Transverse colon (tissue), 4 donors: ENCODE measurements around the gene TARP.
"Not testable (repeated sequence)": the region's sequence is repeated elsewhere in the genome, so short reads cannot be mapped to it uniquely, and the experiment has no call there.

Experiments
- DNase-seq: peaks from one replicate; pipeline ENCODE4 v3.0.0-alpha.2; 2019
- H3K27ac ChIP-seq, 4 donors: fragments of 200-600 bp; sonication (generic); 2 replicates each; pipeline ENCODE4 v1.5.1; 2016 to 2018; ENCODE audit warnings: inconsistent platforms in 4 of 4
- H3K27me3 ChIP-seq: fragments of 200-600 bp; sonication (generic); 2 replicates; pipeline ENCODE4 v1.5.1; 2017; ENCODE audit warnings: inconsistent platforms
- H3K36me3 ChIP-seq, 4 donors: fragments of 200-600 bp; sonication (generic); 2 replicates each; pipeline ENCODE4 v1.5.1; 2017 to 2019; ENCODE audit warnings: inconsistent platforms in 4 of 4
- H3K4me1 ChIP-seq, 4 donors: fragments of 200-600 bp; sonication (generic); 2 replicates each; pipeline ENCODE4 v1.5.1; 2017 to 2020; ENCODE audit warnings: inconsistent platforms in 4 of 4
- H3K4me3 ChIP-seq, 4 donors: fragments of 200-600 bp; sonication (generic); 1 replicate in 1 of 4; 2 replicates in 3 of 4; pipeline versions ENCODE4 v1.5.1 to v1.6.1; 2017 to 2019; ENCODE audit warnings: inconsistent platforms in 4 of 4
- H3K9me3 ChIP-seq, 2 donors: fragments of 200-600 bp; sonication (generic); 2 replicates each; pipeline ENCODE4 v1.5.1; 2017 to 2019; ENCODE audit warnings: inconsistent platforms in 2 of 2
- CTCF ChIP-seq, 5 experiments: fragments of 200-600 bp in 3 of 5; fragments of 450-650 bp in 2 of 5; sonication (generic) in 3 of 5; IDR thresholded peaks; 1 replicate in 2 of 5; 2 replicates in 3 of 5; pipeline ENCODE4 v1.5.1; 2016 to 2017; ENCODE audit warnings: antibody characterized with exemption in 5 of 5, inconsistent platforms in 3 of 5, mild to moderate bottlenecking in 2 of 5, moderate library complexity in 1 of 5
- EP300 ChIP-seq: sonication (generic); formaldehyde crosslinking; IDR thresholded peaks from one replicate; pipeline ENCODE4 v1.6.1; 2017; ENCODE audit warnings: antibody characterized with exemption, low read depth
- POLR2A ChIP-seq: fragments of 450-650 bp; IDR thresholded peaks from one replicate; pipeline ENCODE4 v1.6.1; 2016; ENCODE audit warnings: antibody characterized with exemption, mild to moderate bottlenecking, moderate library complexity
- POLR2AphosphoS5 ChIP-seq, 3 donors: sonication (generic); formaldehyde crosslinking; IDR thresholded peaks; one replicate each; pipeline ENCODE4 v1.6.1; 2016; ENCODE audit warnings: antibody characterized with exemption in 3 of 3
- WGBS, 2 donors: methylation state at CpG; one replicate each; pipeline ENCODE4 v1.1.5; 2018; ENCODE audit warnings: low coverage in 1 of 2; 5-methylcytosine and 5-hydroxymethylcytosine counted together
- in situ Hi-C, 4 donors: fragments of 200-750 bp; cut with MboI; loops; one replicate each; pipeline versions ENCODE4 v1.15.0 to v1.15.1; 2017; ENCODE audit warnings: low sequenced_read_pairs in 3 of 4, low pct_ligation_motif_present in 1 of 4, low pct_unique_long_range_greater_than_20kb in 1 of 4
- intact Hi-C: fragments of 100-400 bp; cut with DNase I; formaldehyde crosslinking; loops from one replicate; pipeline ENCODE4 v1.15.1; 2023; ENCODE audit warnings: low total_unique reads

The TARP gene

GRCh38 chr7:38274486-38274885 lies 1.1 kb upstream of the TARP start:
- in situ Hi-C loops, result no loop called here
- no peak for TF ChIP-seq CTCF (IDR thresholded peaks at IDR 0.05)
- TF ChIP-seq POLR2AphosphoS5 (IDR thresholded peaks at IDR 0.05), result no peak
- TF ChIP-seq EP300, result no peak
- no peak for TF ChIP-seq POLR2A
- WGBS, 2 donors, result 83 to 85% methylated on average over 4 of the region's 4 CpGs

GRCh38 chr7:38270405-38270804 lies 3.0 kb downstream of the TARP start:
- intact Hi-C loops, H3K27ac ChIP-seq, H3K4me3 ChIP-seq, H3K27me3 ChIP-seq, in situ Hi-C loops, H3K36me3 ChIP-seq, H3K9me3 ChIP-seq, H3K4me1 ChIP-seq, DNase-seq: not testable (repeated sequence)
- WGBS, 2 donors, result 81 to 100% methylated on average over 1 of the region's 2 CpGs

More at GRCh38 chr7:38274486-38274885, 1.1 kb upstream of the TARP start:
- Histone ChIP-seq H3K9me3 (no peaks in the 10 kb centered on the region), H3K27me3 (no peaks in the 10 kb centered on the region), H3K4me3 (no peak overlapping the region), H3K36me3 (no peaks in the 10 kb centered on the region), H3K27ac (no peak overlapping the region), H3K4me1 (no peaks in the 10 kb centered on the region)
- no peak for DNase-seq
- intact Hi-C loops, result no loop called here

GRCh38 chr7:38269704-38270346 lies 3.6 kb downstream of the TARP start:
- in situ Hi-C loops, DNase-seq, H3K9me3 ChIP-seq, H3K27ac ChIP-seq, H3K4me3 ChIP-seq, H3K27me3 ChIP-seq, H3K4me1 ChIP-seq, intact Hi-C loops, H3K36me3 ChIP-seq: not testable (repeated sequence)
- WGBS, 2 donors, result 62% methylated on average over 4 of the region's 4 CpGs; no CpG with 5 or more reads in 1 of the 2 donors

- H3K9me3 ChIP-seq, H3K27me3 ChIP-seq, H3K4me1 ChIP-seq, in situ Hi-C loops, intact Hi-C loops, H3K4me3 ChIP-seq, H3K27ac ChIP-seq, DNase-seq, H3K36me3 ChIP-seq: not testable (repeated sequence)
- 66 to 71% methylated on average over 3 of the region's 3 CpGs for WGBS, 2 donors
Observed at GRCh38 chr7:38265958-38266357, 7.5 kb downstream of the TARP start.

- in situ Hi-C loops, H3K36me3 ChIP-seq: not testable (repeated sequence)
Observed at GRCh38 chr7:38264602-38265001, 8.8 kb downstream of the TARP start.

GRCh38 chr7:38263274-38263673 lies 10.2 kb downstream of the TARP start:
- DNase-seq, in situ Hi-C loops, H3K4me3 ChIP-seq, H3K4me1 ChIP-seq, H3K27ac ChIP-seq, H3K9me3 ChIP-seq, H3K27me3 ChIP-seq, H3K36me3 ChIP-seq, intact Hi-C loops: not testable (repeated sequence)
- WGBS, 2 donors, result 20 to 36% methylated on average over 1 of the region's 1 CpG

More at GRCh38 chr7:38264602-38265001, 8.8 kb downstream of the TARP start:
- H3K4me3 ChIP-seq, intact Hi-C loops, DNase-seq, H3K27ac ChIP-seq, H3K9me3 ChIP-seq, H3K27me3 ChIP-seq, H3K4me1 ChIP-seq: not testable (repeated sequence)
- WGBS, 2 donors, result 0 to 45% methylated on average over 1 of the region's 1 CpG

GRCh38 chr7:38262545-38262944 lies 10.9 kb downstream of the TARP start:
- Histone ChIP-seq H3K4me3 (no peak overlapping the region), H3K36me3 (no peaks in the 10 kb centered on the region), H3K9me3 (no peaks in the 10 kb centered on the region), H3K4me1 (no peaks in the 10 kb centered on the region), H3K27ac (no peak overlapping the region), H3K27me3 (no peaks in the 10 kb centered on the region)
- DNase-seq, result no peak
- intact Hi-C loops (no loop called here), in situ Hi-C loops (no loop called here)
- 65 to 79% methylated on average over 4 to 5 of the region's 5 CpGs for WGBS, 2 donors
- TF ChIP-seq POLR2AphosphoS5 (IDR thresholded peaks at IDR 0.05), result no peak

- H3K36me3 ChIP-seq, in situ Hi-C loops, H3K9me3 ChIP-seq, H3K27me3 ChIP-seq, H3K4me1 ChIP-seq, H3K4me3 ChIP-seq, H3K27ac ChIP-seq, DNase-seq, intact Hi-C loops: not testable (repeated sequence)
- 68 to 72% methylated on average over 2 of the region's 2 CpGs for WGBS, 2 donors
Observed at GRCh38 chr7:38262026-38262425, 11.4 kb downstream of the TARP start.

GRCh38 chr7:38261601-38262000 lies 11.8 kb downstream of the TARP start:
- intact Hi-C loops, H3K27me3 ChIP-seq, H3K4me3 ChIP-seq, H3K36me3 ChIP-seq, H3K9me3 ChIP-seq, DNase-seq, H3K27ac ChIP-seq, in situ Hi-C loops, H3K4me1 ChIP-seq: not testable (repeated sequence)
- WGBS, 2 donors, result 88 to 100% methylated on average over 7 to 12 of the region's 12 CpGs

GRCh38 chr7:38259157-38259556 lies 14.3 kb downstream of the TARP start:
- 92 to 100% methylated on average over 1 to 8 of the region's 8 CpGs for WGBS, 2 donors
- H3K4me1 ChIP-seq, in situ Hi-C loops, H3K27ac ChIP-seq, H3K36me3 ChIP-seq, DNase-seq, H3K9me3 ChIP-seq, H3K27me3 ChIP-seq, H3K4me3 ChIP-seq, intact Hi-C loops: not testable (repeated sequence)
